GM18868 (cell line): ENCODE data around the gene SMG7.

Experiments
- ATAC-seq: cut with Tn5 transposase; IDR thresholded peaks from one replicate; pipeline ENCODE4 v1.9.1; 2021; ENCODE audit warnings: mild to moderate bottlenecking, moderate library complexity; ENCODE audit not compliant: unreplicated experiment

The SMG7 gene

DNA sequence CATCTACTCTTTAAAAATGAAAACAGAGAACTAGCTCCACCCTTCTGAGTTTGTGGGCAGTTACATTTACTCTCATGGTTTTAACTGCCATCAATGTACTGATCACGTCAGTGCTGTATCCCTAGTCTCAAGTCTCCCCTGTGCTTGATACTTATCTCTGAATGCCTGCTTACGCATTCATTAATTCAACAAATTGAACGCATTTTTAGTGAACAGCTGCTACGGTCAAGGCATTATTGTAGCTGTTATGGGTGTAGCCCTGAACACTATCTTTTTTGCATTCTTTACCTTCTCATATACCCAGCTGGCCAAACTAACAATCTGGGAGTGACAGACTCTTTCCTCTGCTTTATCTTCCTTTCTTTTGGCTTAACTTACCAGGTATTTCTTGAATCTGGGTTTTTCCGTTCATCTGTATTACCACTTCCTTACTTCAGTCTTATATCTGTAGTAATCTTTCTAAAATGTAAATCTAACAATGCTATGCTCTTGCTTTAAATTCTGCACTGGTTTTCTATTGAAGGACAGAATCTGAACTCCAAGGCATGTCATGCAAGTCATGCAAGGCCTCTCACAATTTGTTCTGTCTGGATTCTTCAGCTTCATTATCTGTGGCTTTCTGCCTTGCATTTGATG is 33.3 kb downstream of the SMG7 start:
- no peak for ATAC-seq

DNA sequence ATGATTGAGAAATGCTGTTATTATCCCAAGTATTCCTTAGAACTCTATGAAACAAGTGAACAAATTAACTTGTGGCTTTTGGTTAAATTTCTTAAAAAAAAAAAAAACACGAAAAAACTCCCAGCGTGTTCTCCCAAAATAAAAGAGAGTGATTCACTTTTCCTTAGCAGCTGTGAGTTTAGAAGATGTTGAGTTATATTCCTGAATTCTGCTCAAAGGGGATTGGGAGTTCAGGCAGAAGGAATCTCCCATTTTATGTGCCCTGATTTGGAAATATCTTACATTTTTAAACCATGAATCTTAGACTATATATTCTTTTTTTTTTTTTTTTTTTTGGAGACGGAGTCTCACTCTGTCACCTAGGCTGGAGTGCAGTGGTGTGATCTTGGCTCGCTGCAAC is 34.3 kb downstream of the SMG7 start:
- no peak for ATAC-seq

DNA sequence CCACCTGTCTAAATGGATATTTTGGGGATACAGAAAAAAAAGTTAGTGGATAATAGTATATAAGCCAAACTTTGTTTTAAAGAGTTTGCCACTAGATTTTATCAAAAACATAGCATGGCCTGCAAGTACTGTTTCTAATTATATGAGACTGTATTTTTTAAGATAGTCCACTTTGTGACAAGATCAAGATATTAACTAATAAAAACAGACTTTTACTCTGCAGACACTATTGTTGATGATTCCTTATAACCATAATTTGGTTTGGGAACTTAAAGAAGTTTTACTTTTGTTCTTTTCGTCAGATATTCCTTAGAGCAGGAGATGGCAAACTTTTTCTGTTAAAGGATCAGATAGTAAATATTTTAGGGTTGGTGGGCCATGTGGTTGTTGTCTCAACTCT is 36.4 kb downstream of the SMG7 start:
- no peak for ATAC-seq

DNA sequence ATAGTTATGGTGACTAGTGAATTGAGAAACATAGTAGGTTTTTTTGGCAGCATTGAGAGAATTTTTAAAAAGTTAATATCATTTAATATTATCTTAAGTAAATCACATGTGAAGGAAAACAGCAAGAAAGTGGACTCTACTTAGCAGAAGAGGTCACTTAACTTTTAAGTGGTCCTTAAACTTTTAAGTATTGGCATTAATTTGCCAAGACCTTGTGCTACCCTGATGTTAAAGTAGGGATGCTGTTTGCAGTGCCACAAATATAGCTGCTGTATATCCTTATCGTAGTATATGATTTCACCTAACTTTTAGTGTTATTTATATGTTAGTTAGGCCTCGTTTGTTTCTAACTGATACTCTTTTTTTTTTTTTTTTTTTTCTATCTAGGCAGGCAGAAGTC is 40.2 kb downstream of the SMG7 start:
- no peak for ATAC-seq

DNA sequence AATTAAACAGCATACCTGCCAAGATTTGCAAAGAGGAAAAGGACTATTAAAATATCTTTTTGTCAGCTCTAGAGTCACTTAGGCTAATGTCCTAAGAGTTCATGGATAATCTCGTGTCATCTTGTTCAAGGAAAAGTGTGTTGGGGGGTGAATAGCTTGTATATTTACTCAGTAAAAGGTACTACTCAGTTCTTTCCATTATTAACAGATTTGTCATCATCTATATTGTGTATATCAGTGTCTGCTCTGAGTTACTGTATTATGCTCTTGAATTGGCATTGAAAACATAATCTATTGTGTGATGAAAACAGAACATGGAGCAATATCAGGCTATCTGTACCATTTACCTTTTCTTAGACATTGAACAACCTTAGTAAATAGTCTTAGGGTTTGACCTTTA is 41.9 kb downstream of the SMG7 start:
- no peak for ATAC-seq

DNA sequence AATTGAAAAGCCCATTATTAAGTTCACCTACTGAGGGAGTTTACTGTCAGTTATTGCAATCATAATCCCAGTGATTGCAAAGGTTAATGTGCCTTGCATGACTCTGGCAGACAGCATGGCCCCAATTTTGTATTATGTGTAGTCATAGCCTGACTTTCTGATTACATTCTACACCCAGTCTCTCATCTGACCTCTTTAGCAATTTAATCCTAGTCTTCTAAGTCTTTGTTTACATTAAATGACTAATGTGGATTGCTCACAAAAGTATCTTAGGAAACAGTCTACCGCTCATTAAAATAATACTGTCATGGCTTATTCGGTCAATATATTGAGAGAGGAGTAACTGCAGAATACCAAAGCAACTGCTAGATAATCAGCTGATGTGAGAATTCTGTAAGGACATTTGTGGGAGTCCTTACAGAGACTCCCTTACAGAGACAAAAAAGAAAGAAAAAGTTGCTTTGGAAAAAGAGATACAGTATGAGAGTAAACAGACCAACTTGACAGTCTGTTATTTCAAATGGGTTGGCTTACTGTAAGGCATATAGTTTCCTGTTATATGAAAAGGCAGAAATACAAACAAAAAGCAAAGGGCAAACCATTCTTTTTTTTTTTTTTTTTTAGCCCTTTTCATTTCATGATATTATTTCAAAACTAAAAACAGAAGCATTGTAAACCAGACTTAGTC is 42.8 kb downstream of the SMG7 start:
- no peak for ATAC-seq

DNA sequence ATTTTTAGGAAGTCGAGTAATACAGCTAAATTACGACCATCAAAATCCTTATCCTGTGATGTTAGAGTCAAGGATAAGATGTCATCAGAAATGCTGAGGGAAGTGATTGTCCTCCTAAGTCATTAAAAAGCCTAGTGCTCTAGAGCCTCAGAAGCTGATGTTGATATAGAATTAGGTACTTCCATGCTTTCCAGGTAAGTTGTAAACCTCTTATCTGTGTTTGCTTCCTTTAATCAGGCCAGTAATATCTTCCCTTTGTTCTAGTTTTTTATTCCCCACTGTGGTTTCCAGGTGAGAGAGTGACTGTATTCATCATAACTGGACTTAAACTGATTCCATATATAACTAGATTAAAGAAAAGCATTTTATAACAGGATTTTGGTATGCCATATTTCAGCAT is 44.4 kb downstream of the SMG7 start:
- no peak for ATAC-seq

DNA sequence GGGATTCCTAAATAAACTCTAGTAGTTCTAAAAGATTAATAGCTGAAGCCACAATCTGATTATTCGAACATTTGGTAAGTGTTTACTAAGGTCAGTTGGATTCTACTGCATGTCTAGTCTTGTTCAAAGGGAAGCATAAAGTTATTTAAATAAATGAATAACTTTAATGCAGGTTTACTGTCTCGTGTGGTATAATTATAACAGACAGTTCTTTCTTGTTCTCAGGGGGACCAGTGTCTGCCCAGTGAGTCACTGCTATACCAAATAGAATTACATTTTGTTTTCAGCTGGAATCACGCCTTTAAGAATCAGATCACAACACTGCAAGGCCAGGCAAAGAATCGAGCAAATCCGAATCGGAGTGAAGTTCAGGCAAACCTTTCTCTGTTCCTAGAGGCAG is 45.1 kb downstream of the SMG7 start:
- ATAC-seq, result no peak

DNA sequence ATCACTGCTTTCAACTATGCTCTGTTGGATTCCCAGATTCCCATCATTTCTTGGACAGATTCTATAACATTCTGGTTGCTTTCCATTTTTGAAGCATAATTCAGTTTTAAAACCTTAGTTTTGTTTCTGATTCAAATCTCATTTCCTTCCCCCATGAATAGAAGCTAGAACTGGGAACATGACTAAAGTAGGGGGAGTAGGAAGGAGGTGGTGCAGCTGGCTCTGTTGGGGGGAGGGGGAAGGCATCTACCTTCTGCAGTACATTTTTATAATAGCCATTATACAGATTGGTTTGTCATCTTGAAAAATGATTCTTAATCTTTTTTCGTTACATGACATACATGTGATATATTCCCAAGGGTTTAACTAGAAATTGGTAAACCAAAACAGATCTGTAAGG is 48.1 kb downstream of the SMG7 start:
- no peak for ATAC-seq

DNA sequence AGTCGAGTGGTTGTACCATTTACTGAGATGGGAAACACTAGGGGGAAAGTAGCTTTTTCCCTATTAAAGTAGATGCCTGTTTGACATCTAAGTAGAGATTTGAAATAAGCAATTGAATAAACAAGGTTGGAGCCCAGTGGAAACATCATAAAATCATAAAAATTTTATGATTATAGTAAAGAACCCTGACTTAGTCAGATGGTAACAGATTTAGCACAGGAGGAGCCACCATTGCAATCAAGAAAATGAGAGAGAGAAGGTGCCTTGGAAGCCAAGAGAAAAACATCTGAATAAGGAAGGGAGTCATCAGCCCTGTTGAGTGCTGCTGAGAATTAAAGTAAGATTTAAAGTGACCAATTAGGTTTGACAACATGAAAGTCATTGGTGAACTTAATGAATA is 49.8 kb downstream of the SMG7 start:
- ATAC-seq, result no peak

DNA sequence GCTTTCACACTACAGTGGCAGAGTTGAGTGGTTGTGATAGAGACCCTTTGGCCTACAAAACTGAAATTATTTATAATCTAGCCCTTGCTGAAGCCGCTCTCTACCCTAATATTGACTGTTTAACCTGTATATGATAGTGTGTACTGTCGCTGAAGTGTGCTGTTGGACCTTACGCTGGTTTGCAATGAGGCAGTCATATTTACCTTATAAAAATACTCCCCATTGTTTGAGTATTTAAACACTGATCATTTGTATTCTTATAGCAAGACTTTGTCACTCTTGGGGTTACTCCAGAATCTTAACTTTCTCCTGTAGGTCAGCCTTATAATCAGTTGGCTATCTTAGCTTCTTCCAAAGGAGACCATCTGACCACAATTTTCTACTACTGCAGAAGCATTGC is 56.3 kb downstream of the SMG7 start:
- ATAC-seq, result no peak

DNA sequence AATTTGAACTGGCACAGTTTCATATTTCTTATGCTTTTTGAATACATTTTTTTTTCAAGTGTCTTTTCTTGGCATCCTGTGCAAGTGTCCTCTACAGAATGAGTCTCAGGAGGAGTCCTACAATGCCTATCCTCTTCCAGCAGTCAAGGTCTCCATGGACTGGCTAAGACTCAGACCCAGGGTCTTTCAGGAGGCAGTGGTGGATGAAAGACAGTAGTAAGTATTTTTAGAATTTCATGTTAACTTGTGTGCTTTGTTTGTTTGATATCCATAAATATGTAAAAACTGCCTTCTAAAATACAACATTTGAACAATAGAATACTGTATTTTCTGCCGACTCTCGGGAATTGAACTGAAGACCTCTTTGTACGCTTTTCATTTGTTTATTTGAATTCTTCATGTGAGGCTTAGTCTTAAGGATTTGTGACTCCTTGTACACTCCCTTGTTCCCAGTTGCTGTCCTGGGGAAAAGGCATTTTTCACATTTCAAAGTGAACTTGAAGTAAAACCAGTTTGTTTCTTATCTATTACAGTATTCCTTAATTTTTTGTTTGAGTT is 61.4 kb downstream of the SMG7 start:
- ATAC-seq, result no peak

DNA sequence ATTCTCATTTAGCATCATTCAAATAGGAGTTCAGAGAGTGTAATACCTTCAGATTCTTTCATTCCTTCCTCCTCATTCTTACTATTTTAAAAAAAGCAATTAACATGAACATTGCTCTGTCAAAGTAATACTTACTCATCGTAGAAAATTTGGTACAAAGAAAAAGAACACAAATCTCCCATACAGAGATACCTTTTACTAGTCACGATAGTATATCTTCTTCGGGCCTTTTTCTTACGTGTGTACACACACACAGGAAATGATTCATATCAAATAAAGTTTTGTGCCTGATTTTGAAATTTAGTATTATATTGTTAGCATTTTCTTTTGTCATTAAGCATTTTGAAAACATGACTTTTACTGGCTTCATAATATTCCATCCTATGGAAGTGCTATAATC is 65.1 kb downstream of the SMG7 start:
- no peak for ATAC-seq

DNA sequence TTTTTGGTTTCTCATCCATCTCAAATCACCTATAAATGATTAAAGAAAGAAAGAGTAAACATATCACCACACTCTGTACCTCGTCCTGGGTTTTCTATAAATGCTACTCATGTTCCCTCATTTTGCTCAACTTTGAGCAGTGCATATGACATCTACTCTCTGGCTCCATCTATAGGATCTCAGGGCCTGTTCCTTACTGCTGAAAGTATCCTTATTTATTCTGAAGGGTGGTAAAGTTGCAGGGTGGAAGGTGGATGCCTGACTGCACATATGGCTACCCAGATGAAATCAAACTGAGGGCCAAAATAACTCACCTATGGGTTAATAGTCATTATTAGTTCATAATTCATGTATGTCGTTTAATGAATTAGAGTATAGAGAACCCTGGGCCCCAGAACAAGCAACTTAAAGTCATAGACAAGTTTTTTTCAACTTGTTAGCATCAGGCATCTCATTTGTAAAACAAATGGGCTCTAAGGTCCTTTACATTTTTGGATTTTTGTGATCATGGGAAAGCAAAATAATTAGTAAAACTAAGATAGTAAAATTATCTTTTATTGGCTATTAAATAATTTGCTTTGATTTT is 71.4 kb downstream of the SMG7 start:
- no peak for ATAC-seq

DNA sequence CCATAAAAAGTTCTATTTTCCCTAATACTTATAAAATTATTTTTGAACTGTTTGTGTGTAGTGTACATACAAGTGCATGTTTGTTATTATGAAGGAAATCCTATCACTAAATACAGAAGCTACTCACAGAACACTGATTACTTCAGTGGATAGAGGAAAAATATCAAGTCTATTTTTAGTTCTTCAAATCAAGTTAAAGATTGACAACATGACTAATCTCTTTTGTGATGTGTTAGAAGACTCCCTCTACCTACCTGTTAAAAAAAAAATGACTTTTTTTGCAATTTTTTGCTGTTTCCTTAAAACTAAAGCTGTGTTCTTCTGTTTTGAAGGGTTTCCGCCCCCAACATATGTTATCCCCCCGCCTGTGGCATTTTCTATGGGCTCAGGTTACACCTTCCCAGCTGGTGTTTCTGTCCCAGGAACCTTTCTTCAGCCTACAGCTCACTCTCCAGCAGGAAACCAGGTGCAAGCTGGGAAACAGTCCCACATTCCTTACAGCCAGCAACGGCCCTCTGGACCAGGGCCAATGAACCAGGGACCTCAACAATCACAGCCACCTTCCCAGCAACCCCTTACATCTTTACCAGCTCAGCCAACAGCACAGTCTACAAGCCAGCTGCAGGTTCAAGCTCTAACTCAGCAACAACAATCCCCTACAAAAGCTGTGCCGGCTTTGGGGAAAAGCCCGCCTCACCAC is 72.4 kb downstream of the SMG7 start:
- ATAC-seq, result no peak

DNA sequence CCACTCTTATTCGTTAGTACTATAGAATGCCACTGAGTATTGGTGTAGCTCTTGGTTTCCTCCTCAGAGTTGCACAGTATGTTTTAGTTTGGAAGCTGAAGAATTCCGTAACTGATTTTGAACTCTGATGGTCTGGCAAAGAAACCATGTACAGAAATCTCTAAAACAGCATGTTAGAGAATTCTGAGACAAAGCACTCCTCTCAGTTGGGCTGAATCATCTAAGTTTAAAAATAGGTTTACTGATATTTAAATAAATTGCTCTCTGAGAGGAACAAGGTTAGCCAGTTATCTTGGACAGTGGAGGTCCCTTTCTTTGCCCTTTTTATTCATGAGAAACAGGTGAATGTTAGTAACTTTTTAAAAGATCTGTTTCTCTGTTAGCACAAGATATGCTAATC is 74.1 kb downstream of the SMG7 start:
- ATAC-seq, result no peak

DNA sequence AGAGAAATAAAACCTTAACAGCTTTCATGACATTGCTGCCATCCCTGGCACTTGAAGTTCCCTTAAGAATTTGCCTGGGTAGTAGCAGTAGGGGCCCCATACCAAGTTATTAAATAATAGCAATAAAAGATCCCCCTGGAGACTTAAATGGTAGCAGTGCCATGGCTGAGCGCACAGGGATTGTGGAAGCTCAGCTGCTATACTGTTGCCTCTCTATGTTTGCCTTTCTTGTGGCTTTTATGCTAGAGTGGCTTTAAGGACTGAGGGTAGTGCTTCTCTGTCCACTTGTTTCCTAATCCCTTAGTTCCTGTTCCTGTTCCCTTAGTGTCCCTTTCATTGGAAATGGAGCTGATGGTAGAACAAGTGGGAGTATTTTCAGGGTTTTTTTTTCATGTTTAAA is 75.8 kb downstream of the SMG7 start:
- ATAC-seq, result peak; percentile 47

DNA sequence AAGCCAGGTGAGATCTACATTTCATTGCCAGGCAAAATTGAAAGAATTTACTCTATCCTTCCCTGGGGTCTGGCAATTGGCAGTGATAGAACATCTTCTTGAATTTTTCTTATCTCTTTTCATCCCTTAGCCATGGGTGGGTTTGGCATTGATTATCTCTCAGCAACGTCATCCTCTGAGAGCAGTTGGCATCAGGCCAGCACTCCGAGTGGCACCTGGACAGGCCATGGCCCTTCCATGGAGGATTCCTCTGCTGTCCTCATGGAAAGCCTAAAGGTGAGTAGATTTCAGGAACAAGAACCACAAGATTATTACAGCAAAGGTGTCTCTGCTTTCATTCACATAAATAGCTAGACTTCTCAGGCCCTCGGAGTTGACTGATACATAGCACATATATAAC is 78.6 kb downstream of the SMG7 start:
- no peak for ATAC-seq

DNA sequence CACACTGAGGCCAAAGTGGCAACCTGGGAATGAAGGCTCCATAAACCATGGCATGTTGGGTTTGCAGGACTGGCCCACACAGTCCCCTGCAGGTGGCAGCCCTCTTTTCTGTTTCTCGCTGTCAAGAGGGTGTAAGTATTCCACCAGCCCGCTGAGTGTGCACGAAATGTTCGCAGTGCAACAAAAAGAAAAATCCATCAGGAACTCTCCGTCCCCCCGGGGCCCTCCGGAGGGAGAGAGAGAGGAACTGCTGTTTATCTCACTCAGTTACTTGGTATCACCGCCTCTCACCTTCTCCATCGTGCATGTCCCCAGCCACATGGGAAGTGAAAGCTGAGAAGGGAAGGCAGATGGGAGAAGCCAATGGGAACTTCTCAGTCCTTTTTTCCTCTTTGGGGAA is 79.6 kb downstream of the SMG7 start:
- ATAC-seq, result no peak

DNA sequence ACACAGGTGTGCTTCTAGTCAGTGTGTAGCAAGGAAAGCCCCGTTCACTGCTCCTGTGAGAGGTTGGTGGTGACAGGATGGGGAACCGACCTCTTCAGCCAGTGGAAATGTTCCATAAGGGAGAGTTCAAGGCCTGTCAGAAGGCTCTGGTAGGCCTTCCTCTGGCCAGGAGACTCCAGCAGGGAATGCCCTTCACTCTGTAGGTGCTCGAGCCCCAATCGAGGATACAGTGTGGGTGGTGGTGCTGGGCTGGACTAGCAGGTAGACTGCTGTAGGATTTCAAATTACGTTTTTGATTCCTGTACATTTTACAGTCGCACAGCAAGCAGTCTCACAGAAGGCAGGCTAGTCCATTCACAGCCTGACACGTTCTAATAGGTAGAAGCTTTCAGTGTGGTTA is 80.1 kb downstream of the SMG7 start:
- no peak for ATAC-seq

DNA sequence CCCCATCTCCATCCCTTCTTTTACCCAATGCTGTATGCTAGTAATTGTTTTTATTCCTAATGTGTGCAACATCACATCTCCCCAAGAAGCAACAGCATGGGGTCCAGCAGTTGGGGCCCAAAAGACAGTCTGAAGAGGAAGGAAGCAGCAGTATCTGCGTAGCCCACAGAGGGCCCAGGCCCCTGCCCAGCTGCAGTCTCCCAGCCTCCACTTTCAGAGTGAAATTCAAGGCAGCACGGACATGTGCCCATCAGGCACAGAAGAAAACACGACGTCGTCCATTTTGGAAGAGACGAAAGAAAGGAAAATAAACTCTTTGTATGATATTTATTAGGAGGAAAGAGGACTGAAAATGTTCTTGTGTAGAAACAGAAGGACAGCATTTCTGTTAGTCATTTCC is 80.6 kb downstream of the SMG7 start:
- ATAC-seq, result no peak

DNA sequence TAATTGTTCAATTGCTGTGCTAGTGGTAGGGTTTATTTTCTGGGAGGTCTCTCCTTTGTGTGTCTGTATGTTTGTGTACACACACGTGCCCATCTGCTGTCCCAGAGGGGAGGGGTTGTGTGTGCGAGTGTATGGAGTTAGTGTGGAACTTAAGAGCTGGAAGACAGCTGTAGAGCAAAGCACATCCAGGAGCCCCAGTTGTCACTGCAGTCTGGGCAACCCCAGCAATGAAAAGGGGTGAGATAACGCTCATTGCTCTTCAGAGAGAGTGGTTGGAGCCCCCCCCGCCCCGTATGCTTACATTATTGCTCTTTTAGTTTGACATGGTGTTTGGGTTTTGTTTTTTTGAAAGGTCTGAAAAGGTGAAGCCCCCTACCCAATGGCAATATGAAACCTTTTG is 81.0 kb downstream of the SMG7 start:
- ATAC-seq, result no peak
